Endothelial cell of umbilical vein (primary cell): ENCODE results near the gene KRTAP3-2. TPM values are rescaled to one million over a fixed set of nuclear protein-coding genes. Genes with fewer than 3 reads are reported as not detected.

ENCODE experiments used
- BruUV-seq: library from RNA; stranded (reverse); fragments of 400-500 nt; replicated peaks from 2 replicates; lab custom pipeline; 2021; lab: Mats Ljungman, UMichigan
- CTCF ChIA-PET: fragments of 300-600, 350-600 bp; sonication (Branson Sonifier 250); formaldehyde crosslinking; loops from one replicate; lab custom pipeline; 2021; ENCODE audit warnings: antibody characterized with exemption, inconsistent platforms; lab: Charles Lee
- POLR2A ChIA-PET: fragments of 300-600, 350-600 bp; sonication (Branson Sonifier 250); formaldehyde crosslinking; loops from one replicate; lab custom pipeline; 2021; ENCODE audit warnings: antibody characterized with exemption, inconsistent platforms; lab: Charles Lee
- DNase-seq: peaks from one replicate; pipeline ENCODE4 v3.0.0-alpha.2; 2011; ENCODE audit warnings: low read depth, low spot score
- FAIRE-seq: peaks from 2 replicates; lab custom pipeline; 2011; peaks lifted over from hg19 to GRCh38; lab: Jason Lieb, UNC
- H2AFZ ChIP-seq: 2 replicates; pipeline ENCODE4 v1.6.0; 2012; ENCODE audit warnings: low read depth, low read length, control low read depth, inconsistent platforms
- H3K27ac ChIP-seq: 2 replicates; pipeline ENCODE4 v1.5.1; 2011; ENCODE audit warnings: low read depth, mild to moderate bottlenecking, control low read depth, low read length, moderate library complexity; ENCODE audit not compliant: insufficient read depth
- H3K27me3 ChIP-seq, 2 experiments: 2 replicates each; pipeline versions ENCODE4 v1.6.0 to v1.6.1; 2011; ENCODE audit warnings: low read length in 2 of 2, mixed read lengths in 1 of 2; ENCODE audit not compliant: control insufficient read depth in 2 of 2, insufficient read depth in 2 of 2
- H3K36me3 ChIP-seq, 2 experiments: 2 replicates in 1 of 2; 3 replicates in 1 of 2; pipeline ENCODE4 v1.5.1; 2011; ENCODE audit warnings: low read length in 2 of 2, mild to moderate bottlenecking in 1 of 2, moderate library complexity in 1 of 2; ENCODE audit not compliant: control insufficient read depth in 2 of 2, insufficient read depth in 2 of 2; ENCODE audit errors: extremely low read depth in 1 of 2
- H3K4me1 ChIP-seq: 3 replicates; pipeline ENCODE4 v1.5.1; 2011; ENCODE audit warnings: mild to moderate bottlenecking, low read length; ENCODE audit not compliant: control insufficient read depth, insufficient read depth; ENCODE audit errors: extremely low read depth
- H3K4me2 ChIP-seq: 2 replicates; pipeline ENCODE4 v1.6.1; 2011; ENCODE audit warnings: low read length, control low read depth, mixed read lengths; ENCODE audit not compliant: insufficient read depth
- H3K4me3 ChIP-seq, 3 experiments: fragments of 200-600 bp in 1 of 3; sonication (generic), shearing (Covaris generic) in 1 of 3; replicated peaks in 1 of 3; 2 replicates each; pipeline ENCODE4 v1.5.1; 2011 to 2016; ENCODE audit warnings: control low read depth in 3 of 3, low read length in 3 of 3, mild to moderate bottlenecking in 2 of 3, inconsistent platforms in 1 of 3, low read depth in 1 of 3, moderate library complexity in 1 of 3; ENCODE audit not compliant: insufficient read depth in 1 of 3
- H3K79me2 ChIP-seq: 2 replicates; pipeline ENCODE4 v1.6.0; 2012; ENCODE audit warnings: low read length, inconsistent platforms; ENCODE audit not compliant: control insufficient read depth, insufficient read depth
- H3K9ac ChIP-seq: replicated peaks from 2 replicates; pipeline ENCODE3; 2011; ENCODE audit warnings: low read length, control low read depth; ENCODE audit not compliant: insufficient read depth; ENCODE audit errors: extremely low read depth
- H3K9me1 ChIP-seq: replicated peaks from 3 replicates; pipeline ENCODE4 v1.6.0; 2011; ENCODE audit warnings: mild to moderate bottlenecking, low read length; ENCODE audit not compliant: control insufficient read depth, insufficient read depth; ENCODE audit errors: extremely low read depth
- H3K9me3 ChIP-seq: replicated peaks from 2 replicates; pipeline ENCODE4 v1.5.1; 2012; ENCODE audit warnings: low read length, inconsistent platforms; ENCODE audit not compliant: control insufficient read depth, insufficient read depth
- H4K20me1 ChIP-seq: replicated peaks from 2 replicates; pipeline ENCODE3; 2011; ENCODE audit warnings: mild to moderate bottlenecking, low read length; ENCODE audit not compliant: control insufficient read depth, insufficient read depth; ENCODE audit errors: extremely low read depth
- CTCF ChIP-seq, 2 donors: IDR thresholded peaks; 1 replicate in 1 of 2; 2 replicates in 1 of 2; pipeline ENCODE4 v1.5.1; 2011; ENCODE audit warnings: low read length in 2 of 2, mild to moderate bottlenecking in 2 of 2, moderate library complexity in 2 of 2, control low read depth in 1 of 2, inconsistent platforms in 1 of 2, low read depth in 1 of 2; ENCODE audit not compliant: insufficient read depth in 1 of 2; ENCODE audit errors: extremely low read depth in 1 of 2
- EZH2 ChIP-seq: IDR thresholded peaks from 2 replicates; pipeline ENCODE4 v1.6.1; 2012; ENCODE audit warnings: borderline replicate concordance, low read depth, mild to moderate bottlenecking, moderate library complexity, low read length, inconsistent platforms; ENCODE audit not compliant: severe bottlenecking
- FOS ChIP-seq: IDR thresholded peaks from 2 replicates; pipeline ENCODE4 v1.6.1; 2011; ENCODE audit warnings: mild to moderate bottlenecking, low read length, moderate library complexity, borderline replicate concordance; ENCODE audit not compliant: insufficient read depth
- GATA2 ChIP-seq: IDR thresholded peaks from 2 replicates; pipeline ENCODE4 v1.7.0; 2011; ENCODE audit warnings: low read depth, mild to moderate bottlenecking, moderate library complexity, mixed read lengths, low read length; ENCODE audit not compliant: insufficient read length, insufficient read depth
- JUN ChIP-seq: IDR thresholded peaks from 2 replicates; pipeline ENCODE4 v1.6.1; 2011; ENCODE audit warnings: borderline replicate concordance, low read depth; ENCODE audit not compliant: insufficient read length, insufficient read depth
- MAX ChIP-seq: IDR thresholded peaks from 2 replicates; pipeline ENCODE4 v1.6.1; 2011; ENCODE audit not compliant: insufficient read depth, insufficient read length
- MYC ChIP-seq: IDR thresholded peaks from one replicate; pipeline ENCODE4 v1.6.1; 2011; ENCODE audit warnings: mild to moderate bottlenecking, low read depth, low read length
- POLR2A ChIP-seq: IDR thresholded peaks from 2 replicates; pipeline ENCODE4 v1.6.1; 2012; ENCODE audit warnings: low read depth, mild to moderate bottlenecking, control low read depth, low read length
- POLR2AphosphoS5 ChIP-seq: IDR thresholded peaks from 2 replicates; pipeline ENCODE4 v1.6.1; 2012; ENCODE audit warnings: low read depth, mild to moderate bottlenecking, control low read depth, low read length, moderate library complexity; ENCODE audit not compliant: insufficient read depth
- dilution Hi-C: fragments of 300-500 bp; cut with MboI; formaldehyde crosslinking; loops from one replicate; pipeline ENCODE4 v1.15.0; 2019; ENCODE audit warnings: low sequenced_read_pairs; ENCODE audit not compliant: extremely low pct_ligation_motif_present
- intact Hi-C: fragments of 100-400 bp; cut with micrococcal nuclease; formaldehyde crosslinking; loops from one replicate; pipeline ENCODE4 v1.10.0; 2022
- polyA plus RNA-seq, 4 experiments: library from polyadenylated mRNA; depleted of rRNA in 3 of 4; stranded (reverse) in 3 of 4; unstranded in 1 of 4; fragments of >200 nt; gene quantifications; 2 replicates each; pipeline versions ENCODE4 v1.2.1 to v1.2.3, GENCODE V29; 2011 to 2012; ENCODE audit warnings: missing spikeins in 1 of 4
- total RNA-seq: library from RNA; stranded (reverse); gene quantifications from 2 replicates; pipeline ENCODE4 v1.2.3, GENCODE V29; 2021

Gene KRTAP3-2
- total and polyA plus RNA-seq, 2 donors (not counting 3 experiments of a cell fraction or from before 2014, with no cell fraction given): not detected

GRCh38 chr17:40992666-40993065 is 7.0 kb downstream of the KRTAP3-2 start:
- Histone ChIP-seq H3K27ac (no peak overlapping the region), H3K4me1 (no peaks in the 10 kb centered on the region), H3K4me3 (no peak overlapping the region), H2AFZ (no peak overlapping the region), H3K9me1 (no peaks in the 10 kb centered on the region), H3K79me2 (no peaks in the 10 kb centered on the region), H3K27me3 (peaks cover 2 to 3% of the 10 kb centered on the region in 2 experiments), H3K36me3 (no peaks in the 10 kb centered on the region), H3K9me3 (no peaks in the 10 kb centered on the region), H3K9ac (no peak overlapping the region), H3K4me2 (no peak overlapping the region), H4K20me1 (no peaks in the 10 kb centered on the region)
- CTCF ChIA-PET: interaction anchor here (1.4 kb wide), 1 partner anchor 29 kb away, joined by 3 read pairs; no protein-coding TSS in a partner anchor
- no peak for FAIRE-seq
- intact Hi-C loops (no loop called here), dilution Hi-C loops (no loop called here)
- no TSS peak for BruUV-seq
- no peak for DNase-seq
- POLR2A ChIA-PET: no interaction called here
- TF ChIP-seq GATA2: no peak
- no peak for TF ChIP-seq POLR2AphosphoS5
- no peak for TF ChIP-seq MYC
- TF ChIP-seq EZH2: no peak
- TF ChIP-seq FOS: no peak
- no peak for TF ChIP-seq MAX
- no peak for TF ChIP-seq JUN
- TF ChIP-seq POLR2A: no peak
- no peak for TF ChIP-seq CTCF (IDR thresholded peaks at IDR 0.05; ENCODE audit: extremely low read depth in 1 of 2, insufficient read depth in 1 of 2, low read depth in 1 of 2, low read length in 2 of 2)
